GM12873 (cell line): ENCODE measurements around the gene NDUFAF5.
A peak's percentile ranks its signal among the peaks of the same experiment; 100 is the strongest.

Source experiments
- CTCF ChIP-seq: IDR thresholded peaks from 2 replicates; pipeline ENCODE4 v1.5.1; 2012; ENCODE audit warnings: low read depth, mild to moderate bottlenecking, moderate library complexity, low read length, control low read depth; ENCODE audit not compliant: insufficient read depth; ENCODE audit errors: missing control alignments

Gene NDUFAF5

GRCh38 chr20:13813910-13814309 lies 29.1 kb downstream of the NDUFAF5 start:
- TF ChIP-seq CTCF, result no peak

- no peak for TF ChIP-seq CTCF
These were observed 29.8 kb downstream of the NDUFAF5 start for GRCh38 chr20:13814672-13815071.

GRCh38 chr20:13816757-13817156 lies 31.9 kb downstream of the NDUFAF5 start:
- no peak for TF ChIP-seq CTCF

- TF ChIP-seq CTCF, result no peak
These were observed 32.5 kb downstream of the NDUFAF5 start for GRCh38 chr20:13817342-13817741.

- TF ChIP-seq CTCF, result peak; percentile 53
These were observed 35.2 kb downstream of the NDUFAF5 start for GRCh38 chr20:13819885-13820645.

- no peak for TF ChIP-seq CTCF
These were observed 37.0 kb downstream of the NDUFAF5 start for GRCh38 chr20:13821876-13822275.

- no peak for TF ChIP-seq CTCF
These were observed 37.6 kb downstream of the NDUFAF5 start for GRCh38 chr20:13822459-13822858.
